Spinal cord (tissue), 10 donors: Measurements from ENCODE around the gene AIF1. TPM values are rescaled to one million over a fixed set of nuclear protein-coding genes. Genes with fewer than 3 reads are reported as not detected.

Experiments used
- DNase-seq, 6 donors: peaks; one replicate each; pipeline versions ENCODE4 v3.0.0 to v3.0.0-alpha.2; 2013 to 2015; ENCODE audit warnings: low spot score in 6 of 6, low read depth in 4 of 6
- H3K27ac ChIP-seq: one replicate; pipeline ENCODE4 v1.5.1; 2013; ENCODE audit warnings: low read depth, low read length, control low read depth
- H3K27me3 ChIP-seq: one replicate; pipeline ENCODE4 v1.6.1; 2013; ENCODE audit warnings: low read length; ENCODE audit not compliant: control insufficient read depth, insufficient read depth
- H3K36me3 ChIP-seq: one replicate; pipeline ENCODE4 v1.6.1; 2013; ENCODE audit warnings: low read length; ENCODE audit not compliant: control insufficient read depth, insufficient read depth
- H3K4me1 ChIP-seq: one replicate; pipeline ENCODE4 v1.6.1; 2013; ENCODE audit warnings: low read length; ENCODE audit not compliant: control insufficient read depth, insufficient read depth
- H3K4me3 ChIP-seq: one replicate; pipeline ENCODE4 v1.5.1; 2013; ENCODE audit warnings: low read depth, low read length, control low read depth
- H3K9me3 ChIP-seq: one replicate; pipeline ENCODE4 v1.6.1; 2013; ENCODE audit warnings: low read length; ENCODE audit not compliant: control insufficient read depth, insufficient read depth
- WGBS: methylation state at CpG from one replicate; pipeline ENCODE4 v1.1.5; 2013; ENCODE audit warnings: missing lambda C conversion rate; ENCODE audit not compliant: insufficient coverage; 5-methylcytosine and 5-hydroxymethylcytosine counted together
- polyA plus RNA-seq, 2 donors: library from polyadenylated mRNA; unstranded; fragments of 120-200 nt; gene quantifications; one replicate each; pipeline ENCODE4 v1.2.1, GENCODE V29; 2013; ENCODE audit not compliant: insufficient read length in 2 of 2
- total RNA-seq, 2 donors: library from RNA; depleted of rRNA in 1 of 2; stranded (reverse); fragments of 120-200 nt in 1 of 2; fragments of >200 nt in 1 of 2; gene quantifications; one replicate each; pipeline versions ENCODE4 v1.2.3 to v1.2.4, GENCODE V29; 2013 to 2014
- donor health status: healthy.

AIF1 gene
- total and polyA plus RNA-seq, 4 donors = 27.8 to 55.0 (median 39.0) TPM

DNA sequence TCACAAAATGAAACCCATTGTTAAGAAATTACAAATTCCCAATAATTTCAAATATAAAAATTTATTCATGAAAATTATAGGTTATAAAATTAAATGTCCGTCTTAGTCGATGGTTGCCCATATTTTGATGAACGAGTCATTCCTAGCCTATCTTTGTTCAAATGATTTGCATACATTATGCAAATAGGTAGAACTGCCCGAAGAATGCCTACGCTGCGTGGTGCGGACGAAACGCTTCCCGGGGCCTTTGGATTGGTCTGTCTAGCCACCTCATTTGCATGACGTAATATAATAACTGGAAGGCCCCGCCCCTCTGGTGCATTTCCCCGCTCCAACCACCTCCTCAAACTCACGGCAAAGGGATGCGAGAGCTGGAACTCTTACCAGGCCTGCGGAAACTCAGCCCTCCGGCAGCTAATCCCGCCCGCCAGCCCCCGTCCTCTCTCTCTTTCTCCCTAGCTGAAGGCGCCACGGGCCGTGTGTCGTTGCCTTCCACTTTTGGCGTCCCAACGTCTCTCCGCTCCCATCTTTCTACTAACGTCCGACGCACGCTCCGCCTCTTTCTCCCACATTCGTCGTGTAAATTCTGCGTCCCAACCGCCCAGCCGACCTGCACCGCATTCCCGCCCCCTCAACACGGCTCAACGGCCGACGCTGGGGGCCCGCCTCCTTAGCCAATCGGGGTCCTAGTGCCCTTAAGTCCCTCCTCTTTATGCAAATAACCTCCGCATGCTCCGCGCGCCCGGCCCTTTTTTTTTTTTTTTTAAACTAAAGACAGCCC is 5.0 kb downstream of the AIF1 start:
- peaks cover 26% of the 10 kb centered on the region for H3K36me3 ChIP-seq
- WGBS = 0% methylated on average over 41 of the region's 50 CpGs
- peak; percentile 96 to 100 (median 97) for DNase-seq
- no peaks in the 10 kb centered on the region for H3K27me3 ChIP-seq
- peaks cover 13% of the 10 kb centered on the region for H3K4me1 ChIP-seq
- H3K27ac ChIP-seq = peak overlapping the region; percentile 100
- H3K9me3 ChIP-seq = no peaks in the 10 kb centered on the region
- peak overlapping the region; percentile 99 for H3K4me3 ChIP-seq

GRCh38 chr6:31620586-31621319 is 5.7 kb downstream of the AIF1 start, which contains the start of gene PRRC2A:
TSS of gene PRRC2A (plus strand) at chr6:31620715. CDS start at chr6:31622790, 2,075 bp downstream.
- WGBS = under 1% methylated on average over 53 of the region's 67 CpGs
- H3K9me3 ChIP-seq = no peaks in the 10 kb centered on the region
- no peaks in the 10 kb centered on the region for H3K27me3 ChIP-seq
- peak within 1 kb of the TSS; percentile 100 for H3K27ac ChIP-seq
- DNase-seq = peak in 5 of 6 donors; percentile 22 to 92 (median 62)
- peaks cover 13% of the 10 kb centered on the region for H3K4me1 ChIP-seq
- H3K36me3 ChIP-seq = peaks cover 33% of the 10 kb centered on the region
- peak within 1 kb of the TSS; percentile 99 for H3K4me3 ChIP-seq

DNA sequence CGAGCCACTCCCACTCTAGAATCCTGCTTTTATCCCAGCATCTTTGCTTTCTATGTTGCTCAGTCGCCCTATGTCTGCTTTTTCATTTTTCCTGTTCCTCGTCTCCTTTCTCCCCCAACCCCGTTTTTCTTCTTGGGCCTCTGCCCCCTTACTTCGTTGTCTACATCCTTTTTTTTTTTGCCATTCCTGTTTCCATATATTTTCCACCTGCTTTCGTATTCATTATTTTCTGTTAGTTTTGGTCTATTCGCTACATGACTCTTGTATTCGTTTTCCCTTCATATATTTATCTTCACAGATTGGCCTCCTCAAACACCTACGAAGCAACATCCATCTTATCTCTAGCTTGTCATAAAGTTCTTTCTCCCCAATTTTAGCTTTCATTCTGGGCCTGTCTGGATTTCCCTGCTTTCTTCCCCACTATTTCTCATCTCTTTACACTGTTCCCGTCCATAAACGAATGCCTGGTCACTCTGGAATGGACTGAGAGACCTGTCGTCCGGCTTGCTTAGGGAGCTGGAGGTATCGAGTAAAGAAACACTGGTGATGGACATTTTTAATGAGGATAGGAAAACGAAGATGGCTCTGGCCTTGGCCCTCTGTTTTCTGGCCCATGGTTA is 6.4 kb downstream of the AIF1 start:
- Histone ChIP-seq H3K4me3 (peak overlapping the region; percentile 99), H3K9me3 (no peaks in the 10 kb centered on the region), H3K27me3 (no peaks in the 10 kb centered on the region), H3K27ac (peak overlapping the region; percentile 100), H3K36me3 (peaks cover 40% of the 10 kb centered on the region), H3K4me1 (peaks cover 13% of the 10 kb centered on the region)
- DNase-seq = peak in 3 of 6 donors; percentile 3 to 19 (median 5)
- 3% methylated on average over 12 of the region's 15 CpGs for WGBS

GRCh38 chr6:31621991-31622390 is 7.0 kb downstream of the AIF1 start:
- Histone ChIP-seq H3K36me3 (peaks cover 46% of the 10 kb centered on the region), H3K4me1 (peaks cover 13% of the 10 kb centered on the region), H3K4me3 (peak overlapping the region; percentile 99), H3K9me3 (no peaks in the 10 kb centered on the region), H3K27ac (peak overlapping the region; percentile 100), H3K27me3 (no peaks in the 10 kb centered on the region)
- no peak for DNase-seq
- WGBS = 29% methylated on average over 1 of the region's 4 CpGs

GRCh38 chr6:31622684-31623091 is 7.7 kb downstream of the AIF1 start:
- DNase-seq = no peak
- Histone ChIP-seq H3K4me3 (peak overlapping the region; percentile 99), H3K27me3 (no peaks in the 10 kb centered on the region), H3K27ac (no peak overlapping the region), H3K9me3 (no peaks in the 10 kb centered on the region), H3K36me3 (peaks cover 53% of the 10 kb centered on the region), H3K4me1 (peaks cover 13% of the 10 kb centered on the region)
- WGBS = 60% methylated on average over 4 of the region's 10 CpGs

- no CpG with 5 or more reads among the region's 10 CpGs for WGBS
- H3K36me3 ChIP-seq = peaks cover 66% of the 10 kb centered on the region
- no peak for DNase-seq
These were observed 9.0 kb downstream of the AIF1 start for GRCh38 chr6:31624070-31624469.

GRCh38 chr6:31626952-31627351 is 11.9 kb downstream of the AIF1 start:
- H3K27me3 ChIP-seq = no peaks in the 10 kb centered on the region
- DNase-seq = no peak
- WGBS = 84% methylated on average over 4 of the region's 10 CpGs
- H3K4me3 ChIP-seq = no peak overlapping the region
- H3K27ac ChIP-seq = no peak overlapping the region
- H3K36me3 ChIP-seq = peaks cover 95% of the 10 kb centered on the region
- H3K9me3 ChIP-seq = no peaks in the 10 kb centered on the region
- H3K4me1 ChIP-seq = peaks cover 6% of the 10 kb centered on the region

More at GRCh38 chr6:31624070-31624469, 9.0 kb downstream of the AIF1 start:
- Histone ChIP-seq H3K27ac (no peak overlapping the region), H3K4me3 (no peak overlapping the region), H3K27me3 (no peaks in the 10 kb centered on the region), H3K9me3 (no peaks in the 10 kb centered on the region), H3K4me1 (peaks cover 13% of the 10 kb centered on the region)

GRCh38 chr6:31627690-31628287 is 12.8 kb downstream of the AIF1 start:
- Histone ChIP-seq H3K4me3 (no peak overlapping the region), H3K36me3 (peaks cover 99% of the 10 kb centered on the region), H3K27ac (no peak overlapping the region), H3K9me3 (no peaks in the 10 kb centered on the region), H3K27me3 (no peaks in the 10 kb centered on the region), H3K4me1 (no peaks in the 10 kb centered on the region)
- 96% methylated on average over 18 of the region's 19 CpGs for WGBS
- DNase-seq = no peak

GRCh38 chr6:31629014-31629413 is 14.0 kb downstream of the AIF1 start:
- WGBS = 91% methylated on average over 6 of the region's 7 CpGs

More at GRCh38 chr6:31629014-31629413, 14.0 kb downstream of the AIF1 start:
- no peaks in the 10 kb centered on the region for H3K9me3 ChIP-seq
- no peaks in the 10 kb centered on the region for H3K27me3 ChIP-seq
- H3K36me3 ChIP-seq = peaks cover 100% of the 10 kb centered on the region
- no peaks in the 10 kb centered on the region for H3K4me1 ChIP-seq
- H3K4me3 ChIP-seq = no peak overlapping the region
- DNase-seq = no peak
- H3K27ac ChIP-seq = no peak overlapping the region
